Activated T-cell treated with anti-CD3 and anti-CD28 coated beads, Interleukin-2, amount 50 U/mL, for 72 hours (primary cell): ENCODE data around the gene ARHGEF40. TPM values are rescaled to one million over a fixed set of nuclear protein-coding genes. Genes with fewer than 3 reads are reported as not detected.

Experiments used
- ATAC-seq, 2 donors: fragments of 150-1000 bp; cut with Tn5 transposase; replicated peaks in 1 of 2; 2 replicates each; pipeline ENCODE4 v1.10.0; 2021; ENCODE audit warnings: moderate library complexity in 2 of 2, mild to moderate bottlenecking in 1 of 2
- DNase-seq, 2 donors: peaks; one replicate each; pipeline ENCODE4 v3.0.0; 2021 to 2022; ENCODE audit warnings: mixed read lengths in 1 of 2
- H3K27ac Mint-ChIP-seq: one replicate; pipeline ENCODE4 v1.8.0; 2022; ENCODE audit warnings: mild to moderate bottlenecking, moderate library complexity, mixed read lengths
- H3K27me3 Mint-ChIP-seq: one replicate; pipeline ENCODE4 v1.8.0; 2022; ENCODE audit warnings: low read depth, mixed read lengths
- H3K36me3 Mint-ChIP-seq, 2 donors: one replicate each; pipeline ENCODE4 v1.8.0; 2022; ENCODE audit warnings: mixed read lengths in 2 of 2, mild to moderate bottlenecking in 1 of 2; ENCODE audit not compliant: insufficient read depth in 2 of 2
- H3K4me1 Mint-ChIP-seq: one replicate; pipeline ENCODE4 v1.8.0; 2022; ENCODE audit warnings: low read depth, mixed read lengths
- H3K4me3 Mint-ChIP-seq, 2 donors: one replicate each; pipeline ENCODE4 v1.8.0; 2022; ENCODE audit warnings: mild to moderate bottlenecking in 2 of 2, mixed read lengths in 2 of 2, moderate library complexity in 2 of 2
- H3K9me3 Mint-ChIP-seq, 2 donors: one replicate each; pipeline ENCODE4 v1.8.0; 2022; ENCODE audit warnings: mixed read lengths in 2 of 2
- total RNA-seq, 2 donors: library from RNA; stranded (reverse); gene quantifications; one replicate each; pipeline ENCODE4 v1.2.3, GENCODE V29; 2022

ARHGEF40 gene
- total RNA-seq, 2 donors from 2014 or later = 0.26 to 0.37 TPM

GRCh38 chr14:21084998-21085853 is 15.1 kb downstream of the ARHGEF40 start:
- H3K4me3 Mint-ChIP-seq = no peak overlapping the region
- ATAC-seq (no peak), DNase-seq (no peak)
- H3K27ac Mint-ChIP-seq = no peak overlapping the region
- H3K9me3 Mint-ChIP-seq = no peaks in the 10 kb centered on the region
- H3K36me3 Mint-ChIP-seq = no peaks in the 10 kb centered on the region
- H3K4me1 Mint-ChIP-seq = peaks cover 16% of the 10 kb centered on the region
- H3K27me3 Mint-ChIP-seq = peaks cover 3% of the 10 kb centered on the region

GRCh38 chr14:21086908-21087293 is 16.8 kb downstream of the ARHGEF40 start:
- peaks cover 16% of the 10 kb centered on the region for H3K4me1 Mint-ChIP-seq
- H3K4me3 Mint-ChIP-seq = no peak overlapping the region
- H3K27me3 Mint-ChIP-seq = no peaks in the 10 kb centered on the region
- H3K9me3 Mint-ChIP-seq = no peaks in the 10 kb centered on the region
- no peaks in the 10 kb centered on the region for H3K36me3 Mint-ChIP-seq
- DNase-seq (no peak), ATAC-seq (no peak)
- H3K27ac Mint-ChIP-seq = peak overlapping the region; percentile 59

DNA sequence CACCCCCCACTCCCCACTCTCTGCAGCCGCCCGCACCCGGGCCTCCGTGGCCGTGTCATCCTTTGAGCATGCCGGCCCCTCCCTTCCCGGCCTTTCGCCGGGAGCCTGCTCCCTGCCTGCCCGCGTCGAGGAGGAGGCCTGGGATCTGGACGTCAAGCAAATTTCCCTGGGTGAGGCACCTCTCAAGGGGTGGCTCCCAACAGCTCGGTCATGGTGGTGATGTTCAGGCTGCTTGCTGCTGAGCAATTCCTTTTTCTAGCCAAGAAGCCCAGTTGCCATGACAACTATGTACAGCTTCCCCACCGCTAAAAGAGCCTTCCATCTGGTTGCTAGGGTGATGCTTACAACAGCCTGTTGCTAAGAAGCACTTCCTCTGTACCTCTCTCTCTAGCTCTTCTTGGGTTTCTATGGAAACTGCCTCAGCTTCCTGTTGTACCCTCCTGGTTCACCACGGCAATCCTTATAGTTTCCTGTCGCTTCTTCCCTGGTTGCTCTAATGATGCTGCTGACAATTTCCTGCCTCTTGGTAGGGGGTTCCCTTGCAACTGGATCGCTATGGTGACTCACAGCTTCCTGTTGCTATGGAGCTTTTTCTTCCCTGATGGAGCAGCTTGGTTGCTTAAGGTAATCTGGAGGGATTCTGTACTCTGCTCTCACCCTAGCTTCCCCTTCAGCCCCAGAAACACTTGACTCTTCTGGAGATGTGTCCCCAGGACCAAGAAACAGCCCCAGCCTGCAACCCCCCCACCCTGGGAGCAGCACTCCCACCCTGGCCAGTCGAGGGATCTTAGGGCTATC is 17.4 kb downstream of the ARHGEF40 start:
- Mint-ChIP-seq H3K9me3 (no peaks in the 10 kb centered on the region), H3K4me1 (peaks cover 17% of the 10 kb centered on the region), H3K27ac (peak overlapping the region; percentile 39), H3K4me3 (no peak overlapping the region), H3K27me3 (no peaks in the 10 kb centered on the region), H3K36me3 (no peaks in the 10 kb centered on the region)
- peak in 1 of 2 donors; percentile 32 for DNase-seq
- ATAC-seq = peak; percentile 76

GRCh38 chr14:21088687-21089086 is 18.6 kb downstream of the ARHGEF40 start:
- no peak overlapping the region for H3K27ac Mint-ChIP-seq

DNA sequence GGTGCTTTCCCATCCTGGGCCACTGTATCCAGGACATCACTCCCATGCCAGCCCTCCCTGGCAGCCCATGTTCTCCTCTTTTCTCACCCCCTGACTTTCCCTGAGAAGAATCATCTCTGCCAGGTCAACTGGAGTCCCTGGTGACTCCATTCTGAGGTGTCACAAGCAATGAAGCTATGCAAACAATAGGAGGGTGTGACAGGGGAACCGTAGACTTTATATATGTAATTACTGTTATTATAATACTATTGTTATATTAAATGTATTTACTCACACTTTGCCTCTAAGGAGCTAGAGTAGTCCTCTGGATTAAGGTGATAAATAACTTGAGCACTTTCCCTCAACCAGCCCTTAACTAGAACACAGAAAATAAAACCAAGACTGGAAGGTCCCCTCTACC is 19.2 kb downstream of the ARHGEF40 start:
- H3K4me3 Mint-ChIP-seq = no peak overlapping the region
- peaks cover 27% of the 10 kb centered on the region for H3K4me1 Mint-ChIP-seq
- no peak overlapping the region for H3K27ac Mint-ChIP-seq
- no peaks in the 10 kb centered on the region for H3K36me3 Mint-ChIP-seq
- ATAC-seq (no peak), DNase-seq (no peak)
- no peaks in the 10 kb centered on the region for H3K9me3 Mint-ChIP-seq
- no peaks in the 10 kb centered on the region for H3K27me3 Mint-ChIP-seq

More at GRCh38 chr14:21088687-21089086, 18.6 kb downstream of the ARHGEF40 start:
- ATAC-seq = no peak
- peaks cover 27% of the 10 kb centered on the region for H3K4me1 Mint-ChIP-seq
- no peak overlapping the region for H3K4me3 Mint-ChIP-seq
- H3K27me3 Mint-ChIP-seq = no peaks in the 10 kb centered on the region
- no peaks in the 10 kb centered on the region for H3K9me3 Mint-ChIP-seq
- H3K36me3 Mint-ChIP-seq = no peaks in the 10 kb centered on the region
- DNase-seq = no peak

DNA sequence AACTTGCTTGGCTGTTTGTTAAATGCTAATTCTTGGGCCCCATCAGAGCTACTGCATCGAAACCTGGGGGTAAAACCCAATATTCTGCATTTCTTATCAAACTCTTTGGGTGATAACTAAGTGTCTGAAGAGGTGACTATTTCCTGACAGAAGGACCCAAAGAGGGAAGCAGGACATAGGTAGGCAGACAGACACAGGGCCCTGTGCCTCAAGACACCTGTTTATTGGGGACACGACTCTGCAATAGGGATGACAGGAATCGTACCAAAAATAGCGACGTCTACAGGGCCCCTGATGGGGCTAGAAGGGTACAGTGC is 19.7 kb downstream of the ARHGEF40 start:
- Mint-ChIP-seq H3K27ac (no peak overlapping the region), H3K4me3 (no peak overlapping the region), H3K9me3 (no peaks in the 10 kb centered on the region), H3K4me1 (peaks cover 27% of the 10 kb centered on the region), H3K27me3 (no peaks in the 10 kb centered on the region), H3K36me3 (no peaks in the 10 kb centered on the region)
- ATAC-seq (no peak), DNase-seq (no peak)

DNA sequence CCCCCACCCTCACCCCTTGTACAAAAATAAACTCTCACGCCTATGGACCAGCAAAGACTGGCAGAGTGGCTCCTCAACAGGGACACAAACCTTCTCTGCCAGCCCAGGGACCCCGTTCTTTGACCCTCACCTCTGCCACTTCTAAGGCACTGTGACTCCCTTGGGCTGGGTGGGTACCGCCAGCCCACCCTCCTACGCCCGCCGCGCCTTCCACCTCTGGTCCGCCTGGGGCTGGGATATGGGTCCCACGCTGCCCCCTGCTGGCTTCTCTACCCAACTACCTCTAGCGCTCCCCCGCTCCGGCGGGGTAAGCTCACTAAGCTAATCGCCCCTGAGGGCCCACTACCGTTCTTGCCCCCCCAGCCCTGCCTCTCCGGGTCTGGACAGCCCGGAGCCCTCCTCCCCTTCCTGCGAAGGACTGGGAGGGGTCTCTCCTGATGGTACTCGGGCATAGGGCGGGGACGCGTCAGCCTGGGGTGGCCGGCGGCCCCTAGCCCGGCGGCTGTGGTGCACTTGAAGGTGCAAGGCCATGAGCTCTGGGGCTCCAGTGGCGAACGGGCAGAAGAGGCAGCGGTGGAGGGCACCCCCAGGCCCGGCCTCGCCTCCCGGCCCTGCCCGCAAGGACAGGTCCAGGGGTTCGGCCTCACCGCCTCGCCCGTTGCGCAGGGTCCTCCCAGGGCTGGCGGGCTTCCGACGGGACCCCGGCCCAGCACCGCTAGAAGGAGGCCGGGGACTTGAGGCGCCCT is 20.3 kb downstream of the ARHGEF40 start:
- Mint-ChIP-seq H3K36me3 (no peaks in the 10 kb centered on the region), H3K27me3 (no peaks in the 10 kb centered on the region), H3K9me3 (no peaks in the 10 kb centered on the region), H3K27ac (no peak overlapping the region), H3K4me3 (no peak overlapping the region), H3K4me1 (peaks cover 27% of the 10 kb centered on the region)
- no peak for ATAC-seq
- peak in 1 of 2 donors; percentile 53 for DNase-seq

DNA sequence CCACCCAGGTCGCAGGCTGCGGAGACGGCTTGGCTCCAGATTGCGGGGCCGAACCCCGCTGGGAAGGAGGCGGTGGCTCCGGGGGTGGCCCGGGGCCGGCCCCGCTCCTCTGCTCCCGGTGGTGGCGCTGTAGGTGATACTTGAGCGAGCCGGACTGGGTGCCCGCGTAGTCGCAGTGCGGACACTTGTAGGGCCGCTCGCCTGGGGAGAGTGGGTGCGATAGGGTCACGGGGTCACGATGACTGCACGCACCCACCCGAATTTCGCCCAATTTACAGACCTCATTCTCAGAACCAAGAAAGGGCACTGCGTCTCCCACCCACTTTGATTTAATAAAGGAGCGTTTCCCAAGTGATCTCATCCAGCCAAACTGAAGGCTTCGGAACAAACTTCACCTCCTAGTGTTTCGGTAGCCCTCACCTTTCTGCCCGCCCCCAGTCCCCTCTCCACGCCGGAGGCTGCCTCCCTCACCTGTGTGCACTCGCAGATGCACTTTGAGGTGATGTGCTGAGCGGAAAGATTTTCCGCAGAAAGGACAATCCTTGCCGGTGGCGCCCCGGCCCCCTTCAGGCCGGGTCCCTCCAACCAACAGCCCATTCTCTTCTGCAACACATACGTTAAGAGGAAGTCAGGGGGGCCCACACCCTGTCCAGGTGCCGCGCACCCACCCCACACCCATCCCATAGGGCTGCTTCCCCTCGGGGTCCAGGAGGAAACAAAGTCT is 21.0 kb downstream of the ARHGEF40 start:
- Mint-ChIP-seq H3K27ac (no peak overlapping the region), H3K4me3 (no peak overlapping the region), H3K4me1 (peaks cover 27% of the 10 kb centered on the region), H3K36me3 (no peaks in the 10 kb centered on the region), H3K27me3 (no peaks in the 10 kb centered on the region), H3K9me3 (no peaks in the 10 kb centered on the region)
- no peak for DNase-seq
- no peak for ATAC-seq

- Mint-ChIP-seq H3K4me3 (no peak overlapping the region), H3K27ac (no peak overlapping the region), H3K9me3 (no peaks in the 10 kb centered on the region), H3K36me3 (no peaks in the 10 kb centered on the region), H3K27me3 (no peaks in the 10 kb centered on the region), H3K4me1 (peaks cover 23% of the 10 kb centered on the region)
- ATAC-seq = no peak
- no peak for DNase-seq
Observed at GRCh38 chr14:21091821-21092272, 21.7 kb downstream of the ARHGEF40 start.

DNA sequence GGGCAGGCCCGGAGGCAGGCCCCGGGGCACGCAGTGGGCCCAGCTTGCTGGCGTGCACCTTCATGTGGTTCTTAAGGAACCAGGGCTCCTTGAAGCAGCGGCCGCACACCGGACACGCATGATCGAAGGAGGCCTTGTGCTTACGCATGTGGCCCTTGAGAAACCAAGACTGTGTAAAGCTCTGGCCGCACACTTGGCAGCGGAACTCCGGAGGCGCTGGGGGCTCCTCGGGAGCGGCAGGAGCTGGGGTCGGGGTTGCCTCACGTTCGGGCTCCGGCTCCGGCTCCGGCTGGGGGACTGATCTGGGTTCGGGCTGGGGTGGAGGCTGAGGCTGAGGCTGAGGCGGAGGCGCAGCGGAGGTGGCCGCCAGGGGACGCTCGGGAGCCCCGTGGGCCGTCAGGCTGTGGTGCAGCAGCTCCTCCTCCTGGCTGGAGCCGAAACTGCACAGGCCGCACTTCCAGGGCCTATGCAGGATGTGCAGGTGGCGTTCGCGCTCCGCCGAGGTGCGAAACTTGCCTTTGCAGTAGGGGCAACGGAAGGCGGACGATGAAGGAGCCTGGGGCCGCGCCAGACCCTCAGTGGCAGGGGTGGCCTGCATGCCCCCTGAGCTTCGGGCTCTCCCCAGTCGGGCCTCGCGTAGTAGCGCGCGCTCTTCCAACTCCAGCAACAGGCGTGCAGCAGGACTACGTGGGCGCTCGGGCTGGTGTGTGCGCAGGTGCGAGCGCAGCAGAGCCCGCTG is 22.3 kb downstream of the ARHGEF40 start:
- peaks cover 5% of the 10 kb centered on the region for H3K27me3 Mint-ChIP-seq
- H3K4me3 Mint-ChIP-seq = no peak overlapping the region
- peaks cover 27% of the 10 kb centered on the region for H3K4me1 Mint-ChIP-seq
- H3K9me3 Mint-ChIP-seq = no peaks in the 10 kb centered on the region
- H3K27ac Mint-ChIP-seq = no peak overlapping the region
- ATAC-seq (peak; percentile 90 to 91), DNase-seq (peak; percentile 91 to 95)
- H3K36me3 Mint-ChIP-seq = no peaks in the 10 kb centered on the region

DNA sequence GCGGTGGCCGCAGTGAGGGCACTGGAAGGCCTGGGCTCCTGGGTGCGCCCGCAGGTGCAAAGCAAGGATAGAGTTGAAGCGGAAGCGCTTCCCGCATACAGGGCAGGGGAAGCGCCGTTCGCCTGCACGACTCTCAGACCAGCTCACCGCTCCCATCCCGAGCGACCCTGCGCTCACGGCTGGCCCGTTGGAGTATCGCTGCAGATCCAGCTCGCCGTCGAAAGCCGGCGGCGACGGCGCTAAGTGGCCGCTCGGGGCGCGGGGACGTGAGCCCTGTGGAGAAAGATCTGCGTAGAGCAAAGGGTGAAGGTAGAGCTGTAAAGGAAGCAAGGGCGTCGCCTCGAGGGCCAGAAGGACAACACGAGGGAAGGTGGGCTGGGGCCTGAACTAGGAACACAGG is 22.9 kb downstream of the ARHGEF40 start:
- Mint-ChIP-seq H3K4me3 (no peak overlapping the region), H3K4me1 (peaks cover 22% of the 10 kb centered on the region), H3K9me3 (no peaks in the 10 kb centered on the region), H3K36me3 (no peaks in the 10 kb centered on the region), H3K27me3 (peaks cover 5% of the 10 kb centered on the region), H3K27ac (no peak overlapping the region)
- ATAC-seq = no peak
- DNase-seq = no peak
